ENCODE results near the gene AKT3.
"Not testable (repeated sequence)": the region's sequence is repeated elsewhere in the genome, so short reads cannot be mapped to it uniquely, and the experiment has no call there.

The AKT3 gene

GRCh38 chr1:243882276-243882675, 32.2 kb upstream of the AKT3 start:
- Histone ChIP-seq H3K27me3 (ENCODE audit: control insufficient read depth, low read length) (no peaks in the 10 kb centered on the region), H3K4me3 (ENCODE audit: low read length) (no peak overlapping the region), H3K9me3 (ENCODE audit: control insufficient read depth, insufficient read depth, low read length) (no peaks in the 10 kb centered on the region), H3K27ac (ENCODE audit: low read depth, low read length) (no peak overlapping the region), H3K36me3 (ENCODE audit: control insufficient read depth, low read length) (no peaks in the 10 kb centered on the region), H3K9me2 (replicated peaks; ENCODE audit: control insufficient read depth, low read length) (no peaks in the 10 kb centered on the region), H4K20me1 (ENCODE audit: control insufficient read depth, insufficient read depth, low read depth, low read length) (no peaks in the 10 kb centered on the region), H3K4me2 (ENCODE audit: low read length) (no peak overlapping the region), H3K79me2 (ENCODE audit: control insufficient read depth, low read length) (no peaks in the 10 kb centered on the region), H3F3A (ENCODE audit: control insufficient read depth, insufficient read depth) (no peaks in the 10 kb centered on the region), H3K4me1 (ENCODE audit: control insufficient read depth, low read length) (no peaks in the 10 kb centered on the region)
- TF ChIP-seq EZH2phosphoT487 (IDR thresholded peaks at IDR 0.05; ENCODE audit: borderline replicate concordance, low read length) (no peak), CTCF (IDR thresholded peaks at IDR 0.05; ENCODE audit: low read depth, low read length, poor library complexity, severe bottlenecking) (no peak)

- H3K27ac ChIP-seq (ENCODE audit: low read depth, low read length); H3K27me3 ChIP-seq (ENCODE audit: control insufficient read depth, low read length); H4K20me1 ChIP-seq (ENCODE audit: control insufficient read depth, insufficient read depth, low read depth, low read length); H3K4me3 ChIP-seq (ENCODE audit: low read length); H3K36me3 ChIP-seq (ENCODE audit: control insufficient read depth, low read length); H3K79me2 ChIP-seq (ENCODE audit: control insufficient read depth, low read length); H3F3A ChIP-seq (ENCODE audit: control insufficient read depth, insufficient read depth); H3K9me3 ChIP-seq (ENCODE audit: control insufficient read depth, insufficient read depth, low read length); H3K9me2 ChIP-seq (replicated peaks; ENCODE audit: control insufficient read depth, low read length); H3K4me1 ChIP-seq (ENCODE audit: control insufficient read depth, low read length); H3K4me2 ChIP-seq (ENCODE audit: low read length): not testable (repeated sequence)
Measured at GRCh38 chr1:243877058-243877457, 27.0 kb upstream of the AKT3 start.

- Histone ChIP-seq H3F3A (ENCODE audit: control insufficient read depth, insufficient read depth) (0 out of 2 replicates have a peak, but pooled peaks cover 4% of the 10 kb centered on the region), H3K79me2 (ENCODE audit: control insufficient read depth, low read length) (no peaks in the 10 kb centered on the region), H3K27me3 (ENCODE audit: control insufficient read depth, low read length) (peaks cover 28% of the 10 kb centered on the region), H3K9me3 (ENCODE audit: control insufficient read depth, insufficient read depth, low read length) (no peaks in the 10 kb centered on the region), H3K4me1 (ENCODE audit: control insufficient read depth, low read length) (peaks cover 9% of the 10 kb centered on the region), H3K27ac (ENCODE audit: low read depth, low read length) (no peak overlapping the region), H4K20me1 (ENCODE audit: control insufficient read depth, insufficient read depth, low read depth, low read length) (no peaks in the 10 kb centered on the region), H3K36me3 (ENCODE audit: control insufficient read depth, low read length) (no peaks in the 10 kb centered on the region), H3K4me3 (ENCODE audit: low read length) (no peak overlapping the region), H3K9me2 (replicated peaks; ENCODE audit: control insufficient read depth, low read length) (no peaks in the 10 kb centered on the region), H3K4me2 (ENCODE audit: low read length) (no peak overlapping the region)
- TF ChIP-seq CTCF (IDR thresholded peaks at IDR 0.05; ENCODE audit: low read depth, low read length, poor library complexity, severe bottlenecking) (no peak), EZH2phosphoT487 (IDR thresholded peaks at IDR 0.05; ENCODE audit: borderline replicate concordance, low read length) (no peak)
Measured at GRCh38 chr1:243855616-243856318, 5.7 kb upstream of the AKT3 start.

- Histone ChIP-seq H3K27me3 (ENCODE audit: control insufficient read depth, low read length) (peaks cover 55% of the 10 kb centered on the region), H3K4me3 (ENCODE audit: low read length) (peak overlapping the region; percentile 74; the same call in 1 of the 2 replicates), H3K79me2 (ENCODE audit: control insufficient read depth, low read length) (no peaks in the 10 kb centered on the region), H4K20me1 (ENCODE audit: control insufficient read depth, insufficient read depth, low read depth, low read length) (no peaks in the 10 kb centered on the region), H3K9me2 (replicated peaks; ENCODE audit: control insufficient read depth, low read length) (no peaks in the 10 kb centered on the region), H3K4me1 (ENCODE audit: control insufficient read depth, low read length) (peaks cover 12% of the 10 kb centered on the region), H3K9me3 (ENCODE audit: control insufficient read depth, insufficient read depth, low read length) (no peaks in the 10 kb centered on the region), H3K4me2 (ENCODE audit: low read length) (peak overlapping the region; percentile 92), H3K36me3 (ENCODE audit: control insufficient read depth, low read length) (no peaks in the 10 kb centered on the region), H3K27ac (ENCODE audit: low read depth, low read length) (no peak overlapping the region), H3F3A (ENCODE audit: control insufficient read depth, insufficient read depth) (0 out of 2 replicates have a peak, but pooled peaks cover 4% of the 10 kb centered on the region)
- TF ChIP-seq CTCF (IDR thresholded peaks at IDR 0.05; ENCODE audit: low read depth, low read length, poor library complexity, severe bottlenecking) = no peak
- peak; percentile 69; the same call in 1 of the 2 replicates for TF ChIP-seq EZH2phosphoT487 (IDR thresholded peaks at IDR 0.05; ENCODE audit: borderline replicate concordance, low read length)
Measured at GRCh38 chr1:243851765-243852164, 1.7 kb upstream of the AKT3 start.
